ENCODE data around the gene ATG7.

ATG7 gene

DNA sequence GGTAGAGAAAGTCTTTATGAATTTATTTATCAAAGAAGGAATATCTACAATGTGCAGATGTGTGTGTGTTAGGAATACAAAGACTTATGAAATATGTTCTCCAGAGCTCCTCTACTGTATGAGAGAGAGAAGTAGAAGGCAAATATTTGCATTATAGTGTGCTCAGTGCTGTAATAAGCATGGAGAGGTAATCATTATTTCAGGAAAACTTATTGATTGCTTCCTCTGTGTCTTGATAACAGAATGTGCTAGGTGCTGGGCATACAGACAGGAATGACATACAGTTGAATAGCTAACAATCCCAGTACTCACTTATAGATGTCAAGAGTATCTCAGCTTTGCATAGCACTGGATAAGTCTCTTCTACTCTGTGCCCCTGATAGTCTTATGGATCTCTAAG lies 30.2 kb downstream of the ATG7 start:
- no peak for ATAC-seq
- TF ChIP-seq ZNF8 (CRISPR knock-in tag; IDR thresholded peaks at IDR 0.05) (no peak), ZFP30 (CRISPR knock-in tag; IDR thresholded peaks at IDR 0.05) (no peak), TCF4 (CRISPR knock-in tag; IDR thresholded peaks at IDR 0.05; ENCODE audit: borderline replicate concordance) (no peak), ZNF70 (CRISPR knock-in tag; IDR thresholded peaks at IDR 0.05) (no peak), ZFP3 (CRISPR knock-in tag; IDR thresholded peaks at IDR 0.05) (no peak), CSDC2 (CRISPR knock-in tag; IDR thresholded peaks at IDR 0.05) (no peak), PPARA (CRISPR knock-in tag; IDR thresholded peaks at IDR 0.05; ENCODE audit: borderline replicate concordance) (no peak), SNAI2 (CRISPR knock-in tag; IDR thresholded peaks at IDR 0.05) (no peak), ZNF565 (CRISPR knock-in tag; conservative IDR thresholded peaks at IDR 0.05; ENCODE audit: low read depth) (no peak), GLIS3 (CRISPR knock-in tag; IDR thresholded peaks at IDR 0.05) (no peak), ARNTL (CRISPR knock-in tag; IDR thresholded peaks at IDR 0.05; ENCODE audit: borderline replicate concordance, low read depth) (no peak), ZC3H10 (CRISPR knock-in tag; IDR thresholded peaks at IDR 0.05) (no peak), OSR1 (CRISPR knock-in tag; IDR thresholded peaks at IDR 0.05) (no peak), RARB (CRISPR knock-in tag; IDR thresholded peaks at IDR 0.05) (no peak), ESRRG (CRISPR knock-in tag; IDR thresholded peaks at IDR 0.05) (no peak), BACH2 (CRISPR knock-in tag; IDR thresholded peaks at IDR 0.05; ENCODE audit: borderline replicate concordance) (no peak)
- TF ChIP-seq, protein P1, sequence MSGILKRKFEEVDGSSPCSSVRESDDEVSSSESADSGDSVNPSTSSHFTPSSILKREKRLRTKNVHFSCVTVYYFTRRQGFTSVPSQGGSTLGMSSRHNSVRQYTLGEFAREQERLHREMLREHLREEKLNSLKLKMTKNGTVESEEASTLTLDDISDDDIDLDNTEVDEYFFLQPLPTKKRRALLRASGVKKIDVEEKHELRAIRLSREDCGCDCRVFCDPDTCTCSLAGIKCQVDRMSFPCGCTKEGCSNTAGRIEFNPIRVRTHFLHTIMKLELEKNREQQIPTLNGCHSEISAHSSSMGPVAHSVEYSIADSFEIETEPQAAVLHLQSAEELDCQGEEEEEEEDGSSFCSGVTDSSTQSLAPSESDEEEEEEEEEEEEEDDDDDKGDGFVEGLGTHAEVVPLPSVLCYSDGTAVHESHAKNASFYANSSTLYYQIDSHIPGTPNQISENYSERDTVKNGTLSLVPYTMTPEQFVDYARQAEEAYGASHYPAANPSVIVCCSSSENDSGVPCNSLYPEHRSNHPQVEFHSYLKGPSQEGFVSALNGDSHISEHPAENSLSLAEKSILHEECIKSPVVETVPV (CRISPR knock-in tag; IDR thresholded peaks at IDR 0.05), result no peak
- TF ChIP-seq, protein P2, sequence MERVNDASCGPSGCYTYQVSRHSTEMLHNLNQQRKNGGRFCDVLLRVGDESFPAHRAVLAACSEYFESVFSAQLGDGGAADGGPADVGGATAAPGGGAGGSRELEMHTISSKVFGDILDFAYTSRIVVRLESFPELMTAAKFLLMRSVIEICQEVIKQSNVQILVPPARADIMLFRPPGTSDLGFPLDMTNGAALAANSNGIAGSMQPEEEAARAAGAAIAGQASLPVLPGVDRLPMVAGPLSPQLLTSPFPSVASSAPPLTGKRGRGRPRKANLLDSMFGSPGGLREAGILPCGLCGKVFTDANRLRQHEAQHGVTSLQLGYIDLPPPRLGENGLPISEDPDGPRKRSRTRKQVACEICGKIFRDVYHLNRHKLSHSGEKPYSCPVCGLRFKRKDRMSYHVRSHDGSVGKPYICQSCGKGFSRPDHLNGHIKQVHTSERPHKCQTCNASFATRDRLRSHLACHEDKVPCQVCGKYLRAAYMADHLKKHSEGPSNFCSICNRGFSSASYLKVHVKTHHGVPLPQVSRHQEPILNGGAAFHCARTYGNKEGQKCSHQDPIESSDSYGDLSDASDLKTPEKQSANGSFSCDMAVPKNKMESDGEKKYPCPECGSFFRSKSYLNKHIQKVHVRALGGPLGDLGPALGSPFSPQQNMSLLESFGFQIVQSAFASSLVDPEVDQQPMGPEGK (CRISPR knock-in tag; IDR thresholded peaks at IDR 0.05; ENCODE audit: borderline replicate concordance), result no peak
- TF ChIP-seq, protein P3, sequence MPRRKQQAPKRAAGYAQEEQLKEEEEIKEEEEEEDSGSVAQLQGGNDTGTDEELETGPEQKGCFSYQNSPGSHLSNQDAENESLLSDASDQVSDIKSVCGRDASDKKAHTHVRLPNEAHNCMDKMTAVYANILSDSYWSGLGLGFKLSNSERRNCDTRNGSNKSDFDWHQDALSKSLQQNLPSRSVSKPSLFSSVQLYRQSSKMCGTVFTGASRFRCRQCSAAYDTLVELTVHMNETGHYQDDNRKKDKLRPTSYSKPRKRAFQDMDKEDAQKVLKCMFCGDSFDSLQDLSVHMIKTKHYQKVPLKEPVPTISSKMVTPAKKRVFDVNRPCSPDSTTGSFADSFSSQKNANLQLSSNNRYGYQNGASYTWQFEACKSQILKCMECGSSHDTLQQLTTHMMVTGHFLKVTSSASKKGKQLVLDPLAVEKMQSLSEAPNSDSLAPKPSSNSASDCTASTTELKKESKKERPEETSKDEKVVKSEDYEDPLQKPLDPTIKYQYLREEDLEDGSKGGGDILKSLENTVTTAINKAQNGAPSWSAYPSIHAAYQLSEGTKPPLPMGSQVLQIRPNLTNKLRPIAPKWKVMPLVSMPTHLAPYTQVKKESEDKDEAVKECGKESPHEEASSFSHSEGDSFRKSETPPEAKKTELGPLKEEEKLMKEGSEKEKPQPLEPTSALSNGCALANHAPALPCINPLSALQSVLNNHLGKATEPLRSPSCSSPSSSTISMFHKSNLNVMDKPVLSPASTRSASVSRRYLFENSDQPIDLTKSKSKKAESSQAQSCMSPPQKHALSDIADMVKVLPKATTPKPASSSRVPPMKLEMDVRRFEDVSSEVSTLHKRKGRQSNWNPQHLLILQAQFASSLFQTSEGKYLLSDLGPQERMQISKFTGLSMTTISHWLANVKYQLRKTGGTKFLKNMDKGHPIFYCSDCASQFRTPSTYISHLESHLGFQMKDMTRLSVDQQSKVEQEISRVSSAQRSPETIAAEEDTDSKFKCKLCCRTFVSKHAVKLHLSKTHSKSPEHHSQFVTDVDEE (CRISPR knock-in tag; IDR thresholded peaks at IDR 0.05), result no peak

DNA sequence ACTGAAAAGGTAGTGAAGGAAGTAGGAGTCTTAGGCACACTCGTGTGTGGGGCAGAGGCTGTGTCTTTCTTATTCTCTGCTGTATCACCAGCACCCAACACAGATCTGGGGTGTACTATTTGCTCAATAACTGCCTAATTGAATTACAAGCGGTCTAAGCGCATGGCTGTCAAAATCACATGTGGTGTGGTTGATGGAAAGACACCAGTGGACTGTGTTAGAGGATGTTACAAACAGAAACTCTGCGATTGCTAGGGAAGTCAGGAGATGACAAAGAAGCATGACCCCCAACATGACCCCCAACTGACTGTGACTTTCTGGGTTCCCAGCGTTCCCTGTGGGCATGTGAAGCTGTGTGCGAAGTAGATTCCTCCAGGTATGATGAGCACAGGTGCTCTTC lies 32.0 kb downstream of the ATG7 start:
- TF ChIP-seq TCF4 (CRISPR knock-in tag; IDR thresholded peaks at IDR 0.05; ENCODE audit: borderline replicate concordance) (no peak), BACH2 (CRISPR knock-in tag; IDR thresholded peaks at IDR 0.05; ENCODE audit: borderline replicate concordance) (no peak), GLIS3 (CRISPR knock-in tag; IDR thresholded peaks at IDR 0.05) (no peak), CSDC2 (CRISPR knock-in tag; IDR thresholded peaks at IDR 0.05) (no peak), ZNF70 (CRISPR knock-in tag; IDR thresholded peaks at IDR 0.05) (no peak), PPARA (CRISPR knock-in tag; IDR thresholded peaks at IDR 0.05; ENCODE audit: borderline replicate concordance) (no peak), ZC3H10 (CRISPR knock-in tag; IDR thresholded peaks at IDR 0.05) (no peak), ZNF565 (CRISPR knock-in tag; conservative IDR thresholded peaks at IDR 0.05; ENCODE audit: low read depth) (no peak), ZFP3 (CRISPR knock-in tag; IDR thresholded peaks at IDR 0.05) (no peak), ZNF8 (CRISPR knock-in tag; IDR thresholded peaks at IDR 0.05) (no peak), ARNTL (CRISPR knock-in tag; IDR thresholded peaks at IDR 0.05; ENCODE audit: borderline replicate concordance, low read depth) (no peak), OSR1 (CRISPR knock-in tag; IDR thresholded peaks at IDR 0.05) (no peak), ZFP30 (CRISPR knock-in tag; IDR thresholded peaks at IDR 0.05) (no peak), TOX (CRISPR knock-in tag; IDR thresholded peaks at IDR 0.05; ENCODE audit: borderline replicate concordance) (no peak), RARB (CRISPR knock-in tag; IDR thresholded peaks at IDR 0.05) (no peak), ISL1 (CRISPR knock-in tag; IDR thresholded peaks at IDR 0.05) (no peak)
- TF ChIP-seq, protein P3 (CRISPR knock-in tag; IDR thresholded peaks at IDR 0.05), result no peak
- TF ChIP-seq, protein P2 (CRISPR knock-in tag; IDR thresholded peaks at IDR 0.05; ENCODE audit: borderline replicate concordance), result no peak
- TF ChIP-seq, protein P4, sequence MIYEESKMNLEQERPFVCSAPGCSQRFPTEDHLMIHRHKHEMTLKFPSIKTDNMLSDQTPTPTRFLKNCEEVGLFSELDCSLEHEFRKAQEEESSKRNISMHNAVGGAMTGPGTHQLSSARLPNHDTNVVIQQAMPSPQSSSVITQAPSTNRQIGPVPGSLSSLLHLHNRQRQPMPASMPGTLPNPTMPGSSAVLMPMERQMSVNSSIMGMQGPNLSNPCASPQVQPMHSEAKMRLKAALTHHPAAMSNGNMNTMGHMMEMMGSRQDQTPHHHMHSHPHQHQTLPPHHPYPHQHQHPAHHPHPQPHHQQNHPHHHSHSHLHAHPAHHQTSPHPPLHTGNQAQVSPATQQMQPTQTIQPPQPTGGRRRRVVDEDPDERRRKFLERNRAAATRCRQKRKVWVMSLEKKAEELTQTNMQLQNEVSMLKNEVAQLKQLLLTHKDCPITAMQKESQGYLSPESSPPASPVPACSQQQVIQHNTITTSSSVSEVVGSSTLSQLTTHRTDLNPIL (CRISPR knock-in tag; IDR thresholded peaks at IDR 0.05; ENCODE audit: low read depth), result no peak

More for the DNA sequence above, 32.0 kb downstream of the ATG7 start:
- no peak for ATAC-seq
